ENCODE measurements around the gene USP20. TPM values are rescaled to one million over a fixed set of nuclear protein-coding genes. Genes with fewer than 3 reads are reported as not detected.
A peak's percentile ranks its signal among the peaks of the same experiment; 100 is the strongest.

USP20 gene
- total and polyA plus RNA-seq, 10 of the 15 experiments (the other 5 are each of a cell fraction or from before 2014, with no cell fraction given), result 0.66 to 23.3 (median 11.0) TPM

DNA sequence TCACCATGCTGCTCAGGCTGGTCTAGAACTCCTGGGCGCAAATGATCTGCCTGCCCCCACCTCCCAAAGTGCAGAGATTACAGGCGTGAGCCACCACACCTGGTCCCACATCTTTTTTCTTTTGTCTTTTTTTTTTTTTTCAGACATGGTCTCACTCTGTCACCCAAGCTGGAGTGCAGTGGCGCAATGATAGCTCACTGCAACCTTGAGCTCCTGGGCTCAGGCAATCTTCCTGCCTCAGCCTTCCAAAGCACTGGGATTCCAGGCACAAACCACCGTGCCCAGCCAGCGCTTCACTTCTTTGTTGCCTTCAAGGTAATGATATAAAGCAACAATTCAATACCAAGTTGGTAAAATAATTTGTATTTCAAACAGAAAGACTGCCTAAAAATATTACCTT, 78.8 kb downstream of the USP20 start:
- in situ Hi-C loops (cut with MboI), result no loop called here
- 89% methylated on average over 5 of the region's 5 CpGs for WGBS (ENCODE audit: insufficient coverage, insufficient replicate concordance, low lambda C conversion rate, missing lambda C conversion rate)
- no peak overlapping the region for H2AFZ ChIP-seq (ENCODE audit: control insufficient read depth, low read depth, low read length)
- no peak overlapping the region for H3K27ac ChIP-seq (ENCODE audit: control insufficient read depth, insufficient read depth)
- ATAC-seq (no peak), DNase-seq (ENCODE audit: low read depth, low spot score) (no peak), FAIRE-seq (no peak)
- H3K4me1 ChIP-seq (ENCODE audit: control insufficient read depth, insufficient read depth, low read length), result no peaks in the 10 kb centered on the region
- ChIA-PET RAD21 (ENCODE audit: unreplicated experiment) (no interaction called here), SMC1A (ENCODE audit: uncharacterized antibody, unreplicated experiment) (no interaction called here), POLR2A (interaction anchor here (1.3 kb wide), 1 partner anchor 10 kb away, joined by 7 read pairs; no protein-coding TSS in a partner anchor), CTCF (interaction anchor here (0.6 to 2.0 kb wide), 4 partner anchors 22 to 204 kb away, joined by 3 to 5 read pairs (median 4); no protein-coding TSS in a partner anchor)
- intact Hi-C loops (cut with micrococcal nuclease; ENCODE audit: unreplicated experiment), result no loop called here
- H3K4me2 ChIP-seq (ENCODE audit: control insufficient read depth, insufficient read depth), result no peak overlapping the region
- no peaks in the 10 kb centered on the region for H3K27me3 ChIP-seq (replicated peaks in 1 of 2; ENCODE audit: control insufficient read depth in 2 of 2, insufficient read depth in 2 of 2, low read length in 1 of 2)
- H3K9ac ChIP-seq (ENCODE audit: control insufficient read depth, insufficient read depth, low read length), result no peak overlapping the region
- no peaks in the 10 kb centered on the region; the same call in 1 of the 2 replicates for H4K20me1 ChIP-seq (ENCODE audit: control insufficient read depth, insufficient read depth)
- no TSS peak for BruUV-seq (replicated peaks)
- H3K4me3 ChIP-seq, result no peak overlapping the region
- TF ChIP-seq RCOR1 (conservative IDR thresholded peaks at IDR 0.05; ENCODE audit: low read depth, low read length) (no peak), POLR2A (IDR thresholded peaks at IDR 0.05; ENCODE audit: low read depth, low read length) (peak; percentile 60; the same call in 1 of the 2 replicates)
- peaks cover 16 to 47% of the 10 kb centered on the region in 2 experiments for H3K36me3 ChIP-seq (ENCODE audit: control insufficient read depth in 2 of 2, insufficient read depth in 2 of 2, low read length in 1 of 2)
- H3K9me3 ChIP-seq (replicated peaks; ENCODE audit: control insufficient read depth, insufficient read depth, low read length), result no peaks in the 10 kb centered on the region
- peaks cover 10% of the 10 kb centered on the region for H3K79me2 ChIP-seq (ENCODE audit: control insufficient read depth, insufficient read depth, low read length)

DNA sequence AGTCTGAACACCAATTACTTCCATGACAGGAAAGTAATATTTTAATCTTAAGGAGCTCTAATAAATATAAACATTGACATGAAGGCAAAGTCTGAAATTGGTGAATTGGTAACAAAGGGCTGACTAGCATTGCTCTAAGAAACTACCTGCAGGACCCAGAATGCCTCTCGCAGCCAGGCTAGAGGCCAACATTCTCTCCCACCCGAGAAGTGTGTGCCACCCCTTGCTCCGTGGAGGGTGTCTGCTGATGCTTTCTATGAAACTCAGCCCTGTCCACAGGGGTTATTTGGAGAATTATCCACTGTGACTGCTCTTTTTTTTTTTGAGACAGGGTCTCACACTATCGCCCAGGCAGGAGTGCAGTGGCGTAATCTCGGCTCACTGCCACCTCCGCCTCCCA, 81.4 kb downstream of the USP20 start:
- H3K4me3 ChIP-seq, result no peak overlapping the region
- BruUV-seq (replicated peaks), result no TSS peak
- H3K27ac ChIP-seq (ENCODE audit: control insufficient read depth, insufficient read depth), result no peak overlapping the region
- H3K27me3 ChIP-seq (replicated peaks in 1 of 2; ENCODE audit: control insufficient read depth in 2 of 2, insufficient read depth in 2 of 2, low read length in 1 of 2), result no peaks in the 10 kb centered on the region
- peaks cover 13 to 39% of the 10 kb centered on the region in 2 experiments for H3K36me3 ChIP-seq (ENCODE audit: control insufficient read depth in 2 of 2, insufficient read depth in 2 of 2, low read length in 1 of 2)
- ChIA-PET CTCF (no interaction called here), POLR2A (interaction anchor here (0.6 to 0.7 kb wide), 2 partner anchors 17 to 33 kb away, joined by 3 to 4 read pairs; no protein-coding TSS in a partner anchor), RAD21 (ENCODE audit: unreplicated experiment) (no interaction called here), SMC1A (ENCODE audit: uncharacterized antibody, unreplicated experiment) (interaction anchor here (0.8 to 1.9 kb wide), 6 partner anchors 9 to 46 kb away, joined by 3 to 5 read pairs (median 4); no protein-coding TSS in a partner anchor)
- H3K9me3 ChIP-seq (replicated peaks; ENCODE audit: control insufficient read depth, insufficient read depth, low read length), result no peaks in the 10 kb centered on the region
- no peak for FAIRE-seq
- no peaks in the 10 kb centered on the region for H3K4me1 ChIP-seq (ENCODE audit: control insufficient read depth, insufficient read depth, low read length)
- WGBS (ENCODE audit: insufficient coverage, insufficient replicate concordance, low lambda C conversion rate, missing lambda C conversion rate), result 94% methylated on average over 7 of the region's 7 CpGs
- no peak overlapping the region for H3K4me2 ChIP-seq (ENCODE audit: control insufficient read depth, insufficient read depth)
- in situ Hi-C loops (cut with MboI), result no loop called here
- no peak overlapping the region for H3K9ac ChIP-seq (ENCODE audit: control insufficient read depth, insufficient read depth, low read length)
- peaks cover 14% of the 10 kb centered on the region for H3K79me2 ChIP-seq (ENCODE audit: control insufficient read depth, insufficient read depth, low read length)
- H4K20me1 ChIP-seq (ENCODE audit: control insufficient read depth, insufficient read depth), result no peaks in the 10 kb centered on the region; the same call in 1 of the 2 replicates
- intact Hi-C loops (cut with micrococcal nuclease; ENCODE audit: unreplicated experiment), result no loop called here
- no peak overlapping the region for H2AFZ ChIP-seq (ENCODE audit: control insufficient read depth, low read depth, low read length)
- no peak for DNase-seq (ENCODE audit: low read depth, low spot score)
- no peak for ATAC-seq
- TF ChIP-seq POLR2AphosphoS5 (IDR thresholded peaks at IDR 0.05; ENCODE audit: low read length) (peak; percentile 68; the same call in 1 of the 2 replicates), POU2F2 (IDR thresholded peaks at IDR 0.05; ENCODE audit: borderline replicate concordance, low read depth, low read length) (no peak), ZNF384 (IDR thresholded peaks at IDR 0.05; ENCODE audit: borderline replicate concordance, low read depth, low read length) (no peak), NFXL1 (IDR thresholded peaks at IDR 0.05; ENCODE audit: borderline replicate concordance) (no peak), POLR2A (IDR thresholded peaks at IDR 0.05; ENCODE audit: low read depth, low read length) (peak; percentile 42; the same call in 1 of the 2 replicates), POLR2AphosphoS2 (IDR thresholded peaks at IDR 0.05; ENCODE audit: low read depth, low read length) (0 out of 2 replicates have a peak, but pooled peaks have one; percentile 36), BRCA1 (IDR thresholded peaks at IDR 0.05; ENCODE audit: low read depth, low read length) (no peak), ZNF274 (IDR thresholded peaks at IDR 0.05; ENCODE audit: insufficient read depth, insufficient read length) (no peak), TARDBP (IDR thresholded peaks at IDR 0.05; ENCODE audit: borderline replicate concordance) (no peak)
- TF ChIP-seq, protein P1, sequence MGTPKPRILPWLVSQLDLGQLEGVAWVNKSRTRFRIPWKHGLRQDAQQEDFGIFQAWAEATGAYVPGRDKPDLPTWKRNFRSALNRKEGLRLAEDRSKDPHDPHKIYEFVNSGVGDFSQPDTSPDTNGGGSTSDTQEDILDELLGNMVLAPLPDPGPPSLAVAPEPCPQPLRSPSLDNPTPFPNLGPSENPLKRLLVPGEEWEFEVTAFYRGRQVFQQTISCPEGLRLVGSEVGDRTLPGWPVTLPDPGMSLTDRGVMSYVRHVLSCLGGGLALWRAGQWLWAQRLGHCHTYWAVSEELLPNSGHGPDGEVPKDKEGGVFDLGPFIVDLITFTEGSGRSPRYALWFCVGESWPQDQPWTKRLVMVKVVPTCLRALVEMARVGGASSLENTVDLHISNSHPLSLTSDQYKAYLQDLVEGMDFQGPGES (IDR thresholded peaks at IDR 0.05), result no peak
- TF ChIP-seq, protein P2, sequence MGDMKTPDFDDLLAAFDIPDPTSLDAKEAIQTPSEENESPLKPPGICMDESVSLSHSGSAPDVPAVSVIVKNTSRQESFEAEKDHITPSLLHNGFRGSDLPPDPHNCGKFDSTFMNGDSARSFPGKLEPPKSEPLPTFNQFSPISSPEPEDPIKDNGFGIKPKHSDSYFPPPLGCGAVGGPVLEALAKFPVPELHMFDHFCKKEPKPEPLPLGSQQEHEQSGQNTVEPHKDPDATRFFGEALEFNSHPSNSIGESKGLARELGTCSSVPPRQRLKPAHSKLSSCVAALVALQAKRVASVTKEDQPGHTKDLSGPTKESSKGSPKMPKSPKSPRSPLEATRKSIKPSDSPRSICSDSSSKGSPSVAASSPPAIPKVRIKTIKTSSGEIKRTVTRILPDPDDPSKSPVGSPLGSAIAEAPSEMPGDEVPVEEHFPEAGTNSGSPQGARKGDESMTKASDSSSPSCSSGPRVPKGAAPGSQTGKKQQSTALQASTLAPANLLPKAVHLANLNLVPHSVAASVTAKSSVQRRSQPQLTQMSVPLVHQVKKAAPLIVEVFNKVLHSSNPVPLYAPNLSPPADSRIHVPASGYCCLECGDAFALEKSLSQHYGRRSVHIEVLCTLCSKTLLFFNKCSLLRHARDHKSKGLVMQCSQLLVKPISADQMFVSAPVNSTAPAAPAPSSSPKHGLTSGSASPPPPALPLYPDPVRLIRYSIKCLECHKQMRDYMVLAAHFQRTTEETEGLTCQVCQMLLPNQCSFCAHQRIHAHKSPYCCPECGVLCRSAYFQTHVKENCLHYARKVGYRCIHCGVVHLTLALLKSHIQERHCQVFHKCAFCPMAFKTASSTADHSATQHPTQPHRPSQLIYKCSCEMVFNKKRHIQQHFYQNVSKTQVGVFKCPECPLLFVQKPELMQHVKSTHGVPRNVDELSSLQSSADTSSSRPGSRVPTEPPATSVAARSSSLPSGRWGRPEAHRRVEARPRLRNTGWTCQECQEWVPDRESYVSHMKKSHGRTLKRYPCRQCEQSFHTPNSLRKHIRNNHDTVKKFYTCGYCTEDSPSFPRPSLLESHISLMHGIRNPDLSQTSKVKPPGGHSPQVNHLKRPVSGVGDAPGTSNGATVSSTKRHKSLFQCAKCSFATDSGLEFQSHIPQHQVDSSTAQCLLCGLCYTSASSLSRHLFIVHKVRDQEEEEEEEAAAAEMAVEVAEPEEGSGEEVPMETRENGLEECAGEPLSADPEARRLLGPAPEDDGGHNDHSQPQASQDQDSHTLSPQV (IDR thresholded peaks at IDR 0.05), result no peak
